ENCODE measurements around the gene IL17RA. TPM values are rescaled to one million over a fixed set of nuclear protein-coding genes. Genes with fewer than 3 reads are reported as not detected.
"Not testable (repeated sequence)": the region's sequence is repeated elsewhere in the genome, so short reads cannot be mapped to it uniquely, and the experiment has no call there.

The IL17RA gene, protein sequence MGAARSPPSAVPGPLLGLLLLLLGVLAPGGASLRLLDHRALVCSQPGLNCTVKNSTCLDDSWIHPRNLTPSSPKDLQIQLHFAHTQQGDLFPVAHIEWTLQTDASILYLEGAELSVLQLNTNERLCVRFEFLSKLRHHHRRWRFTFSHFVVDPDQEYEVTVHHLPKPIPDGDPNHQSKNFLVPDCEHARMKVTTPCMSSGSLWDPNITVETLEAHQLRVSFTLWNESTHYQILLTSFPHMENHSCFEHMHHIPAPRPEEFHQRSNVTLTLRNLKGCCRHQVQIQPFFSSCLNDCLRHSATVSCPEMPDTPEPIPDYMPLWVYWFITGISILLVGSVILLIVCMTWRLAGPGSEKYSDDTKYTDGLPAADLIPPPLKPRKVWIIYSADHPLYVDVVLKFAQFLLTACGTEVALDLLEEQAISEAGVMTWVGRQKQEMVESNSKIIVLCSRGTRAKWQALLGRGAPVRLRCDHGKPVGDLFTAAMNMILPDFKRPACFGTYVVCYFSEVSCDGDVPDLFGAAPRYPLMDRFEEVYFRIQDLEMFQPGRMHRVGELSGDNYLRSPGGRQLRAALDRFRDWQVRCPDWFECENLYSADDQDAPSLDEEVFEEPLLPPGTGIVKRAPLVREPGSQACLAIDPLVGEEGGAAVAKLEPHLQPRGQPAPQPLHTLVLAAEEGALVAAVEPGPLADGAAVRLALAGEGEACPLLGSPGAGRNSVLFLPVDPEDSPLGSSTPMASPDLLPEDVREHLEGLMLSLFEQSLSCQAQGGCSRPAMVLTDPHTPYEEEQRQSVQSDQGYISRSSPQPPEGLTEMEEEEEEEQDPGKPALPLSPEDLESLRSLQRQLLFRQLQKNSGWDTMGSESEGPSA
- total RNA-seq: 100 to 1,000 TPM in 1 of 7 donors, 10 to 100 TPM in 6; 38.0 to 100 (median 56.6) TPM
- 1 to 10 TPM; 2.9 to 8.4 (median 5.0) TPM for polyA plus RNA-seq
- long read RNA-seq, donor 1: 0 reads
- long read RNA-seq, donor 2: 0 reads

DNA sequence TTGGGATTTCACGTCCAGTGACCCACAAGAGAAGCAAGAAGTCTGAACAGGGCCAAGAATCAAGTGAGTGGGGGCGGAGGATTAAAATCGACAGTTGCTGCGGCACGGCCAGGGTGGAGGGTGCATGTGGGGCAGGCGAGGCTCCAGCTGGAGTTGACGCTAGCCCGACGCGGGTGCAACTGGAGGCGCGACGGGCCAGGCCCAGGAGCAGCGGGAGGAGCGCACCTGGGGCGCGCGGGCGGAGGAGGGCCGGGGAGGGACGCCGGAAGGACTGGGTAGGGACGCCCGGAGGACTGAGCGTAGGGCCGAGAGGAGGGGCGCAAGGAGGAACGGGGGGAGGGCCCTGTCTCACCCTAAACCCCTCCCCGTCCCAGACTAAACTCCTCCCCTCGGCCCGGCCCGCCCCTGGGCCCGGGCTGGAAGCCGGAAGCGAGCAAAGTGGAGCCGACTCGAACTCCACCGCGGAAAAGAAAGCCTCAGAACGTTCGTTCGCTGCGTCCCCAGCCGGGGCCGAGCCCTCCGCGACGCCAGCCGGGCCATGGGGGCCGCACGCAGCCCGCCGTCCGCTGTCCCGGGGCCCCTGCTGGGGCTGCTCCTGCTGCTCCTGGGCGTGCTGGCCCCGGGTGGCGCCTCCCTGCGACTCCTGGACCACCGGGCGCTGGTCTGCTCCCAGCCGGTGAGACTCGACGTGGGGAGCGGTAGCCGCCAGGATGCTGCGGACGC is at the start of gene IL17RA:
TSS of gene IL17RA (plus strand) at position 447 of the 723 bp plus-strand sequence. CDS start at position 539, 92 bp downstream.
- DNase-seq: peak; percentile 99
- intact Hi-C loops (cut with DNase I; ENCODE audit: low total_unique reads): no loop called here
- peak within 1 kb of the TSS; percentile 94 to 100 (median 96) for H3K27ac ChIP-seq
- H3K36me3 ChIP-seq: peaks cover 0 to 15% (median 0%) of the 10 kb centered on the region in 6 donors
- no peaks in the 10 kb centered on the region for H3K9me3 ChIP-seq
- WGBS, 5 donors: 0 to 1% (median 1%) methylated on average over 32 to 68 of the region's 68 CpGs
- H3K4me3 ChIP-seq: peak within 1 kb of the TSS; percentile 74 to 98 (median 84)
- H3K4me1 ChIP-seq: peaks cover 19 to 59% (median 50%) of the 10 kb centered on the region in 6 donors
- TF ChIP-seq POLR2AphosphoS5 (IDR thresholded peaks at IDR 0.05): peak; percentile 88 to 92 (median 91)
- TF ChIP-seq POLR2A (IDR thresholded peaks at IDR 0.05): peak in 1 of 3 donors; percentile 84
- TF ChIP-seq, protein P1, sequence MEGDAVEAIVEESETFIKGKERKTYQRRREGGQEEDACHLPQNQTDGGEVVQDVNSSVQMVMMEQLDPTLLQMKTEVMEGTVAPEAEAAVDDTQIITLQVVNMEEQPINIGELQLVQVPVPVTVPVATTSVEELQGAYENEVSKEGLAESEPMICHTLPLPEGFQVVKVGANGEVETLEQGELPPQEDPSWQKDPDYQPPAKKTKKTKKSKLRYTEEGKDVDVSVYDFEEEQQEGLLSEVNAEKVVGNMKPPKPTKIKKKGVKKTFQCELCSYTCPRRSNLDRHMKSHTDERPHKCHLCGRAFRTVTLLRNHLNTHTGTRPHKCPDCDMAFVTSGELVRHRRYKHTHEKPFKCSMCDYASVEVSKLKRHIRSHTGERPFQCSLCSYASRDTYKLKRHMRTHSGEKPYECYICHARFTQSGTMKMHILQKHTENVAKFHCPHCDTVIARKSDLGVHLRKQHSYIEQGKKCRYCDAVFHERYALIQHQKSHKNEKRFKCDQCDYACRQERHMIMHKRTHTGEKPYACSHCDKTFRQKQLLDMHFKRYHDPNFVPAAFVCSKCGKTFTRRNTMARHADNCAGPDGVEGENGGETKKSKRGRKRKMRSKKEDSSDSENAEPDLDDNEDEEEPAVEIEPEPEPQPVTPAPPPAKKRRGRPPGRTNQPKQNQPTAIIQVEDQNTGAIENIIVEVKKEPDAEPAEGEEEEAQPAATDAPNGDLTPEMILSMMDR (IDR thresholded peaks at IDR 0.05 in 8 of 11, conservative IDR thresholded peaks at IDR 0.05 in 3 of 11): peak in 2 of 11 experiments; percentile 8 to 23
- no peaks in the 10 kb centered on the region for H3K27me3 ChIP-seq (replicated peaks in 1 of 7)

DNA sequence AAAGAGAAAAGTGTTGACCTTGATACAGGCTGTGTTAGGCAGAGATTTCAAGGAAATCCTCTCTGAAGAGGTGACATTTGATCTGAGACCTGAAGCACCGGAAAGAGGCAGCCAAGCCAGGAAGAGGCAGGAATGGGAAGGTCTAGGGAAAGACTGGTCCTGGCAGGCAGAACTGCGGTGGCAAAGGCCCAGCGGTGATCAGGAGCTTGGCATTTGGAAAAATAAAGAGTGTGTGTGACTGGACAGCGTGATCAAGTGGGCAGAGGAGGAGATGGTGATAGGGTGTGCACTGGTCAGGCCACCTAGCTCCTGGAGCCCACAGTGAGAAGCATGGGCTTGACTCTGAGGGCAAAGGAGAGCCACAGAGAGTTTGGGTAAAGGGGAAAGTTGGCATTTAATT is 49.6 kb upstream of the IL17RA start:
- TF ChIP-seq POLR2A (IDR thresholded peaks at IDR 0.05) (no peak), POLR2AphosphoS5 (IDR thresholded peaks at IDR 0.05) (no peak)
- TF ChIP-seq, protein P1 (IDR thresholded peaks at IDR 0.05 in 8 of 11, conservative IDR thresholded peaks at IDR 0.05 in 3 of 11): no peak
- Histone ChIP-seq H3K9me3 (peaks cover 0 to 3% (median 0%) of the 10 kb centered on the region in 8 donors), H3K4me1 (peaks cover 0 to 20% (median 7%) of the 10 kb centered on the region in 6 donors), H3K27ac (no peak overlapping the region), H3K27me3 (replicated peaks in 1 of 7) (peaks cover 0 to 37% (median 11%) of the 10 kb centered on the region in 7 donors), H3K4me3 (no peak overlapping the region), H3K36me3 (no peaks in the 10 kb centered on the region)
- intact Hi-C loops (cut with DNase I; ENCODE audit: low total_unique reads): no loop called here
- no peak for DNase-seq
- 63 to 77% (median 72%) methylated on average over 4 of the region's 4 CpGs for WGBS, 5 donors

GRCh38 chr22:17035976-17036841 is 48.6 kb upstream of the IL17RA start:
- H3K9me3 ChIP-seq; intact Hi-C loops (cut with DNase I; ENCODE audit: low total_unique reads); H3K36me3 ChIP-seq; DNase-seq: not testable (repeated sequence)
- Histone ChIP-seq H3K4me3 (peak overlapping the region in 7 of 8 donors; percentile 21 to 67 (median 26)), H3K4me1 (peaks cover 0 to 20% (median 7%) of the 10 kb centered on the region in 6 donors), H3K27ac (peak overlapping the region in 3 of 8 donors; percentile 28 to 73 (median 50)), H3K27me3 (replicated peaks in 1 of 7) (peaks cover 0 to 41% (median 11%) of the 10 kb centered on the region in 7 donors)
- 29 to 36% (median 33%) methylated on average over 39 to 56 of the region's 56 CpGs for WGBS, 5 donors

- H3K36me3 ChIP-seq; H3K9me3 ChIP-seq; DNase-seq; intact Hi-C loops (cut with DNase I; ENCODE audit: low total_unique reads): not testable (repeated sequence)
- 33 to 78% (median 38%) methylated on average over 9 to 36 of the region's 56 CpGs for whole genome bisulfite sequencing, 5 donors
- Histone ChIP-seq H3K4me3 (peak overlapping the region; percentile 12 to 67 (median 25)), H3K4me1 (peaks cover 0 to 20% (median 7%) of the 10 kb centered on the region in 6 donors), H3K27ac (peak overlapping the region in 3 of 8 donors; percentile 63 to 73 (median 70)), H3K27me3 (replicated peaks in 1 of 7) (peaks cover 0 to 41% (median 11%) of the 10 kb centered on the region in 7 donors)
Observed at GRCh38 chr22:17036842-17037711, 47.7 kb upstream of the IL17RA start.
